HG02840 (cell line): ENCODE results near the gene ASIC2.

ENCODE experiments used
- ATAC-seq: cut with Tn5 transposase; IDR thresholded peaks from one replicate; pipeline ENCODE4 v1.9.1; 2021; ENCODE audit warnings: mild to moderate bottlenecking, moderate library complexity, moderate number of reproducible peaks; ENCODE audit not compliant: unreplicated experiment, low FRiP score

ASIC2 gene

DNA sequence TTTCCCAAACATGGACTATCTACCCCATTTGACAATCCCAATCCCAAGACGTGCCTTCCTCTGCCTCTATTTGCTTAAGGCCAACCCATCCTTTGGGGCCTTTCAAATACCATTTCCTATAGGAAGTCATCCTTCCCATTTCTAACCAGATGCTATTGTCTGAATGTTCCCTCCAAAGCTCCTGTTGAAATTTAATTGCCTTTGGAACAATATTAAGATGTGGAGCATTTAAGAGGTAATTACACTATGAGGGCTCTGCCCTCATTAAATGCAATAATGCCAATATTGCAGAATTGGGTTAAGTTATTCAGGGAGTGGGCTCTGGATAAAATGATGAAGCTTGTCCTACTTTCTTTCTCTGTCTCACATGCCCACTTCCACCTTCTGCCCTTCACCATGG lies 125.4 kb downstream of the ASIC2 start:
- no peak for ATAC-seq

DNA sequence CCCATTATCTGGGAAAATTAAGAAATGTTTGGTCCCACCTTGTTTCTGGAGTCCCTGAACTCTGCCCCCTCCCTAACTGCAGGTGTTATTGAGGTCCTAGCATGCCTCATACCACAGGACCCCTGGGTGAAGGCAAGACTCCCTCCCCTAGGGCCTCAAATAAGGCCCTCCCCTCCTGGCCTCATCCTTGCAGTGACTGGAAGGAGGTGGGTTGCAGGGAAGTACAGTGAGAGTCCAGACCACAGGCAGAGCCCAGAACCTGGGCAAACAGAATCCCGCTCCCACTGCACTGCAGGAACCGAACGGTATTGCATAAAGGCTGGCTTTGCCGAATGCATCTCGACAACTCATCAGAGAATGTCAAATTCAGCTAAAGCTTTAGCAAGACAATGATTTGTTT lies 126.6 kb downstream of the ASIC2 start:
- ATAC-seq, result no peak

DNA sequence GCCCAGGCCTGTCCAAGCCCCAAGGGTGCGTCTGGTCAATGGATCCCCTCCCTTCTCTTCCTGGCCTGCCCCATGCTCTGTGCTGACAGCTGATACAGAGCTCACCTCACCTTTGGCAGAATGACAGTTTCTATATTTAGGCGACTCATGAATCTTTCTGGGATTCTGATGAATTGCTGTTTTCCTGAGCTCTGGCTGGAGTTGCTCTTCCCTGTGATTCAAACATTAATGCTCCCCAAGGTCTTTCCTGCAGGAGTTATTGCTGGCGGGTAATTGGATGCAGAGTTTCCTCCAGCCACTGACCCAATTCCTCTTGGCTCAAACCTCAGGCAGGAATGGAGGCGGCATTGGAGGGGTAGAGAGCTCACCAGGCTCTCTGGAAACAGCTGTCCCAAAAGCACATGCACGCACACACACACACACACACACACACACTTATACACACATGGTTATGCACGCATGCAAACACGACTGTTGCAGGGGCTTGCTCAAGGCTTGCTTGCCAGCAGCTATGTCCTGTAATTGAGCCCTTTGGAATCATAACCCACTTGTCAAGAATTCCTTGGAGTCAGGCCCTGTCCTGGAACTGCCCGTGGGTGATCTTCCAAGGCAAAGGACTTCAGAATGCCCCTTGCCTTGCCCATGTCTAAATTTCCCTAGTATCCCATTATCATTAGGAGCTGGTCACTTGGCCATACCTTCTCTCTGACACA lies 128.8 kb downstream of the ASIC2 start:
- no peak for ATAC-seq

DNA sequence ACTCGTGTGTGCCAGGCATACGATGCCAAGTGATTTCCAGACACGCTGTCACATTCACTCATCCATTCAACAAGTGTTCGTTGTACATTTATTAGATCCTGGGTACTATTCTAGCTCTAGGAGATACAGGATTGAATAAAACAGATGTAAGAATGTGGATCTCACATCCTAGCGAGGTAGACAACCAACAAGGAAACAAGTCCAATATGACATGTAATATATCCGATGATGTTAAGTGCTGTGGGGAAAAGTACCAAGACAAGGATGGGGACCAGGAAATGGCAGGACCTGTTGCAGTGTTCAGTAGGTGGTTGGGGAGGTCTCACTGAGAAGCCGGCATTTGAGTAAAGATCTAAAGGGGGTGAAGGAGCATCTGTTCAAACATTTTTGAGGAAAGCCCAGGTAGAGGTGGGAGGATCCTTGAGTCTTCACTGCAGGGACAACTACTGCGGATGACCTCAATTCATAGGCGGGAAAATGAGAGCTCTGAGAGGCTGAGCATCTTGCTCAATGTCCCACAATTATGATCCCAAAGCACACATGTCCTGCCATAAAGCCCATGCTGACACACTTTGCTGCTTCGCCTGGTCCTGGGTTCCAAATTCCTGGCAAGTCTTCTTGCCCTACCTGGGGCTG lies 129.4 kb downstream of the ASIC2 start:
- no peak for ATAC-seq

DNA sequence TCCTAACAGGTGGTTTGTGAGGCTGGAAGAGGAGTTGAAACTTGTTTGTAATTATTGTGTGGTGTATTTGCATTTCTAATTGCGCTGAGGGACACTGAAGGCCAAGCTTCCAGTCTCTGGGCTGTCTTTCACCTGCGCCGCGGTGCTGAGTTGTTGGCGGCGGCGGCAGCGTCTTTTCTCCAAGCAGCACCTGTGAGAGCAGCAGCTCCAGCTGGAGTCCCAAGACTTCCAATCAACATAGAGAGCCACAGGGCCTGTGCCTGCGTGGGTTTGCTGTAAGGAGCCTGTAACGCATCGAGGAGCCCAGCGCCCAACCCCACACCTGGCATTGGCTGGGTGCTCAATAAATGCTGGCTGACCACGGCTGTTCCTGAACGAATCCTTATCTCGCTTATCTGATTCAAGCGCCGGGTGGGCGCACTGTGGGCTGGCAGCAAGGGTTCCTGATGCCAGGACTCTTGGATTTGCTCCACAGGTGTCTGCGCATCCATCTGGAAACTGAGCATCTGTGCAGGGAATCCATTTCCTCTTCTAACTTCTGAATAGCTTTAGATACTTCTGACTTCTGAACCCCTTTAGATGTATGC lies 138.1 kb downstream of the ASIC2 start:
- no peak for ATAC-seq

DNA sequence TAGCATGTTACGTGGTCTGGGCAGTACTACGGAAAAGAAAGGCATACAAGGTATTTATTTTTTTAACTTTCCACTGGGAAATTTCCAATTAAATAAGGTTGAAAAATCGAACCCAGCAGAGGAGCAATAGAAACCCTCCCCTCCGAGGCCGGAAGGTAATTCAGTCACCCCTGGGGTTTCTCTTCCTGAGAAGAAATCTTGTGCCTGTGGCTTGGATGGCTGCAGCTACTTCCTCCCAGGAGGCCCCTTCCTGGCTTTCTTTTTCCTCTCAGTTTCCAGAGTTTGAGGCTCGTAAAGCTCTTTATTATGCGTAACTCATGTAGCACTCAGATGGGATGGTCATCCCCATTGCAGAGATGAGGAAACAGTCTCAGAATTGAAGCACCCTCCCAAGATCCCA lies 140.3 kb downstream of the ASIC2 start:
- no peak for ATAC-seq

DNA sequence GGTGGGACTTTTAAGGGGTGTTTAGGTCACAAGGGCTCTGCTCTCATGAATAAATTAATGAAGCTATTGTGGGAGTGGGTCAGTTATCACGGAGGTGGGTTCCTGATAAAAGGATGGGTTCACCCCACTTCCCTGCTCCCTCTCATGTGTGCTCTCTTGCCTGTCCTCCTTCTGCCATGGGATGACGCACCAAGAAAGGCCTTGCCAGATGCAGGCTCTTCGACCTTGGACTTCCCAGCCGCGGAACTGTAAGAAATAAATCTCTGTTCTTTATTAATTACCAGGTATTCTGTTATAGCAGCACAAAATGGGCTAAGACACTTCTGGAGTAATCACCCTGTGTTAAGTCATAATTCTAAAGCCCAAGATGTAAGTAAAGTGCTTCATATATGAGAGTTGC lies 141.5 kb downstream of the ASIC2 start:
- no peak for ATAC-seq

DNA sequence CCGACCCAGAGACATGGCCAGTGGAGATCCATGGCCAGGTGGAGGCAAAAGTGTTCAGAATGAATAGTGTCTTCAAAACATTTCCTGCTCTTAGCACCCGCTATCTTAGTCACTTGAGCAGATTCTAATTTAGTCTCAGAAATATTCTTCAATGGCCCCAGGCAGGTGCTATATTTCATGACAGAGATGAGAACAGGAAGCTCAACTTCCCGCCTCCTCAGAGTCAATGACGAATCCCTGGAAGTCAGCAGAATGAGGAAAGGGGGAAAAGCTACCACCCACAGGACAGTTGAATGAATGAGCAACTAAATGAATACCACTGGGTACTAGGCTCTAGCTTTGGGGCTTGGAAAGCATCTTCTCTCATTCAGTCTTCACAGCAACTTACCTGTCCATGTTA lies 147.2 kb downstream of the ASIC2 start:
- ATAC-seq, result no peak

DNA sequence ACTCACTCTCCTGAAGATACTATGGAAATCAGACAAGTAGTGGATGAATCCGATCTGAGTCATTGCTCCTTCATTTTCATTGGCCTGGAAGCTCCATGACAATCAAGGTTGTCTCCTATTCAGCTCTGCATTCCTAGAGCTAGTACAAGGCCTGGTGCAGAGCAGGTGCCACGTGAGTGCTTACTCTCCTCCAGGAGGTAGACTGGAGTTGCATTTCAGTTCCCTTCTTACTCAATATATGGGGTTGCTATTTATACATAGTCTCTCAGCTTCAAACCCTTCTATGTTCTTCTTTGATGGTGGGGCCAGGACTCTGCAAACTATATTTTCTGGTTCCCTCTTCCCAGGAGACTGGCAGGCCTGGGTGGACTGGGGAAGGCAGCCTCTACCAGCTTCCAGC lies 148.3 kb downstream of the ASIC2 start:
- no peak for ATAC-seq

DNA sequence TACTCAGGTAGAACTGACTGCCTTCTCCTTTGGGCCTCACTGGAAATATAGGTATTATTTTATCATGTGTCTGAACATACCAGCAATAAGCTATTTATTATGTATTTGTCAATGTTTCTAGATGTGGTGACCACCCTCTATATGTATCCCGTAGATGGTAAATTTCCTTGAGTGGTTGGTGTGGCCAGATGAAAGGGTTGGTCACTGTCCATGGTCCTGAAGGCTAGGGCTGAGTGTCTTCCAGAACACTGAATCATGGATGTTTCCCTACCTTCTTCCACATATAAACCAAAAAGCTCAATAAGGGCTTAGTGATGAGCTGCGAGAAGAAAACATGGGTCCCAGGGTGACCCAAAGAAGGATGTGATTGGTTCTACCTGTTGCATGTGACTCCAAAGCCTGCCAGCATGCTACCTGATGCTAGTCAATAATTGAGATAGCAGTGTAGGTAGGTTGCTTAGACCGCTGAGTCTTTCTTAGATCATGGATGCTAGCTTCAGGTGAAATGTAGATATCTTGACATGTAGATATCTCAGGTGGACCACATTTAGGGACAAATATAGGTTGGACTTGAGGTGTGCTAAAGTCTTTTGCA lies 150.3 kb downstream of the ASIC2 start:
- no peak for ATAC-seq

DNA sequence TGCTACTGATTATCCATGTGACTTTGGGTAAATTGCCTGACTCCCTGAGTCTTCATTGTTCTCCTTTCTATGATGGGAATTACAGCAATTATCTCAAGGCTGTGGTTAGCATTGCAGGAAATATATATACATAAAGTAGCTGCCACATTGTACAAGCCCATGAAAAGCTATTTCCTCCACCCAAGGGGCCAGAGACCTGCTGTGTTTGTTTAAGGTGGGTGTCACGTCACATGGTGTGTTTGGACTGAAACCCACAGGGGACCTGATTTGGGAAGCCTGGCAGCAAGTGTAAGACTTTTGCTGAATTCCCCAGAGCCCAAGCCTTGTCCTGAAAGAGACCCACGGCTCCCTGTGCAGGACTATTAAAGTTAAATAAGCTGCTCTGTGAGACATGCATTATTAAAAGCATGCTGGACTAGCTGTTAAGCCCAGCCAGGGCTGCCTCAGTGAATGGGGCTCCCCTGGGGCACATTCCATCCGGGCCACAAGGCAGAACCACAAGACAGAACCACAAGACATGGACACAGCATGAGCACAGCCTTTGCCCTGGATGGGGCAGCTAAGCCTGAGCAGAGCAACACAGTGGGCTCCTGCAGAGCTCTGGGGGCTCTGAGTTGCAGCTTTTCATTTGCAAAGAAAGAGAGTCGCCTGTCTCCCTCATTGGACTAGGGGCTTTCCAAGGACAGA lies 152.5 kb downstream of the ASIC2 start:
- no peak for ATAC-seq

DNA sequence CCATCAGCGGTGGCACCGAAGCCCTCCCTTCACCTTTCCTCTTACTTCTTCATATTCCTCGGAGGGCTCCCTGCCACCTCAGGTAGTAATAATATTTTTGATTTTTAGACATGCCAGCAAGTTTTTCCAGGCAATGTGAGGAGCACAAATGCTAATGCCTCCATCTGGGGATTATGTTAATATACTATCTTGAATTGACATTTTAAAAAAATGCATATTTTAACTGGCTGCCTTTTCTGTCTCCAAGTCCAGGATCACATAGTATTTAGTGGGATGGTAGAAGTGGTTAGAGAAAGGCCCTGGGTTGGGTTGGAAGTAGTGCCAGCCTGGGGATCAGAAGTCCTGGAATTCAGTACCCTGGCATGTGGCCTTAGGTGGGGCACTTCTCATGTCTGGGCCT lies 154.5 kb downstream of the ASIC2 start:
- ATAC-seq, result no peak

DNA sequence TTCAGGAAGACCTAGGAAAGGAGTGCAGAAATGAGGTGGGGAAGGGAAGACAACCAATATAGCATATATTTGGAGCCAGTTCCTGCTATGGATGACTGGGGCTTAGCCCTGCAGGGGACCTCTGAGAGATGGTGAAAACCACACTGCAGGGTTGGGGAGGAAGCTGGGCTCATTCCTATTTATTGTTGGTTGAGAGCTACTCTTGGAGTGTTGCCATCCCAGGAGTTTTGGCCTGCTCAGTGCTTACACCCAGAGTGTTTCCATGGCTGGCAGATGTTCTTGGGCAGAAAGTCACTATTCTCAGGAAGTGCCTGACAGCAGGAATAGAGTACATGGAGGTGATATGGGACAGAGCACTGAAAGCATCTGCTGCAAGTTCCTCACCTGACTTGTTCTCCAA lies 155.7 kb downstream of the ASIC2 start:
- ATAC-seq, result no peak

DNA sequence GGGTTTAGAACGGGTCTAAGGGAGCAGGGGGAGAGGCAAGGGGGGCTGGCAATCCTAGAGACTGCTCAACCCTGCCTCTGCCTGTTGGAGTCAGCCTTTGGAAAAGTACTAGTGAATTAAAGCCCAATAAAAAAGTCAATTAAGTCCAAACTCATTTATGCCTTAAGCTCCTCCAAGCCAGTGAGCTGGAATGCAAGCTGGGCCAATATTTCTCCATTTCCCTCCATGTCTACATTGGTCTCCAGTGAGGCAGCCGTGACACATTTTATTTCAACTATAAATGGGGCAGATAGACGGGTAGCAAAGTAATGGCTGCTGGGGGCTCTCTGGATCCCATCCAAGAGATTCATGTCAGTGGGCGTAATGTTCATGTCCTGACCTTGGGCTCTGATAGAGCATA lies 157.4 kb downstream of the ASIC2 start:
- ATAC-seq, result no peak

DNA sequence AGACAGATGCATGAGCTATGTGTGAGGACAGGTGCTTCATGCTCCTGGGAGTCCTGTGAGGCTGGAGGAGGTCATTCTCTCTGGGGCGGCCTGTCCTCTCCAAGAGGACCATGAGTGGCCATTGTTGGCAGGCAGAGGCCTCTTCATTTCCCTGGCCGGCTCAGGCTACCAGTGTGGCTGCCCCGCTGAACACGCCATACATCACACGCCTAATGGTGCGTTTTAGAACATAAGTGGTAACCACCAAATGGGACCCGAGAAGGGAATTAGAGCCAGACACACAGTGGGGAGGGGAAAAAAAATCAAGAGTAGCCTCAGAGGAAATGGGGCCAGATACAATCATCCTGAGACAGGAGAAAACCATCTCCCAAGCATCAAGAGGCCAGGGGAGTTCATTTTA lies 161.5 kb downstream of the ASIC2 start:
- no peak for ATAC-seq

DNA sequence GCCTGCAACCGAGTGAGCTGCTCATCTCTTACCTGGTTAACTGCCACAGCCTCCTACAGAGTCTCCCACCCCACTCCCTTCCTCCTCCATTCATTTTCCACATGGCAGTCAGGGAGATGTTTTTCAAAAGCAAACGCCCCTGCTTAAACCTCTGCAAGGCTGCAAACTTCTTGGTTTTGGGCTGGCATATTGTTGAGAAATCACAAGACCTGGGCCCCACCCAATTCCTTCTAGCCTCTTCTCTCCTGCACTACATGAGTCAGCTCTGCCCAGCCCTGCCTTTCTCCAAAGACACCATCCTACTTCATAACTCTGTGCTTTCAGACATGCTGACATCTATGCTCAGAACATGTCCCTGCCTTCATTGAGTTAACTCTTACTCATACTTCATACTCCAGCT lies 165.4 kb downstream of the ASIC2 start:
- ATAC-seq, result no peak

DNA sequence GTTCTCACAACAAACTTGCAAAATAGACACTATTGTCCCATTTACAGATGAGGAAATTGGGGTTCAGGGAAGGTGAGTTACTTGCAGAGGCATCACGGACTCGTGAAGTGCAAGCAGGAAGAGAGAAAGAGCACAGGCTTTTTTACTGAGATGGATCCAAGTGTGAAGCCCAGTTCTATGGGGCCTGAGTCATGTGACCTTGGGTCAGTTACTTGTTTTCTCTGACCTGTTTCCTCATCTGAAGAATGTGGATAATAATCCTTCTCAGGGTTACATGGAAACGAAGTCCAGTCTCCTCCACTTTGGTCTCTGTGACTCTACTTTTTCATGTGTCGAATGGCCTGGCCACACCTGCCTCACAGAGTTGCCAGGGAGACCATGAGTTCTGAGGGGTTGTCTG lies 167.0 kb downstream of the ASIC2 start:
- no peak for ATAC-seq

DNA sequence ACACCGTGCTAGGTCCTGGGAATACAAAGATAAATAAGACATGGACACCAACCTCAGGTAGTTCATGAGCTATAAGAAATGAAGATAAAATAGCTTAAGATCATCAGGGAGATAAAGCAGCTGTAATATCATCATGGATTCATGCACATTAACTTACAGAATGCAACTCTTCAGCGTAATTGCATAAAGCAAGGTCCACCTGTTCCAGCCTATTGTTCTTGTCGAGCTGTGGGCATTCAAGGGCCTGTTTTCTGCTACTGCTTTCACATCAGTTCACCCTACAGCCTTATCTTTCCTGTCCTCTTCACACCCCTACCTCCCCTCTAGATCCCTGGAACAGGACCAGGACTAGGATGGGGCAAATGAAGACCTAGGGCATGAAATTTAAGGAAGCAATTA lies 167.5 kb downstream of the ASIC2 start:
- no peak for ATAC-seq

DNA sequence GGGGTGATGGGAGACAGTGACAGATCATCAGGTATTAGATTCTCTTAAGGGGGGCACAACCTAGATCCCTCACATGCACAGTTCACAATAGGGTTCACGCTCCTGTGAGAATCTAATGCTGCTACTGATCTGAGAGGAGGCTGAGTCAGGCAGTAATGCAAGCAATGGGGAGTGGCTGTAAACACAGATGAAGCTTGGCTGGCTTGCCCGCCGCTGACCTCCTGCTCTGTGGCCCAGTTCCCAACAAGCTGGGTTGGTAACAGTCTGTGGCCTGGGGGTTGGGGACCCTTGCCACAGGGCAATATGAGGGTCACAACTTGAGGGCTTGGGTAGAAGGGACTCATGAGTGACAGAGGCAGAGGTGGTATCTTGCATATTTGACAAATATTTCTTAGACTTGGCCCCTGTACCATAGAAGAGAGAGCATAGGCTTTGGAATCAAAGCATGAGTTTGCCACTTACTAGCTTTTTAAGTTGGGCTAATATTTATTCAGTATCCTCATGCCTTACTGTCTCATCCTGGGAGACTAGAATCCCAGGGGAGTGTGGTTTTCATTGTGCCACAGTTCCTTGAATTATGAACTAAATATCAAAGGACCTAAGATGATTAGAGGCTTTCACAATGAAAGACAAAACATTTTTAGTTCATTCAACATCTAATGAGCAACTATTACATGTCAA lies 168.1 kb downstream of the ASIC2 start:
- ATAC-seq, result no peak

DNA sequence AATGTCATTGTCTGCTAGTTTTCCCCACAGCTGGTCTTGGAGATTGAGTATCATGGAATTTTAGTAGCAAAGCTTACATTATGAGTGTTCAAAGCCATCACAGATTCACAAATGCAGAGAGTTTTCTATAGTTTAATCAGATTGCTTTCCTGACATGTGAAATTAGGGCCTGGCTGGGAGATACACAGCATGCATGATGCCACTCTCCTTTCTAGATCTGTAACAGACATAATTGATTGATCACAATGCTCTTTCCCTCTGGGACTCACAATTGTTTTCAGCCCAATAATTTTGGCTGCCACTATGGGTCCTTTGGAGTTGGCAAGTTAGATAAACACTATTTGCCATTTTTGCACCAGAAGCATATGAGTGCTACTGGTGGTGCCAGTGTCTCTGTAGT lies 168.9 kb downstream of the ASIC2 start:
- no peak for ATAC-seq

DNA sequence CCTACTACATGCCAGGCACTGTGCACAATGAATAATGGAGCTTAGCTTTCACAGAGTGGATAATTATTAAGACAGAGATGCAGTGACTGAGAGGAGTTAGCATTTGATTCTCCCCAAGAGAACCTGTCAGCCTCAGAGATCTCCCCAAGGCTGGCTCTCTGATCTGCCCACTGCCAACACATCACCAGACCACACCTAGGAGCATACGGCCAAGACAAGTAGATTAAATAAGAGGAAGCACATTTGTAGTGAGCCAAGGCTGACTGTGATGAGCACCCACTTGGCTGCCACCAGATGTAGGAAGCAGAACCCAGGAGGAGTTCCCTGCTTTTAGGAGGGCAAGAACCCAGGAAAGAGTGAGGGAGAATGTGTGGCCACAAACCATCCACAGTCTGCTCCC lies 171.3 kb downstream of the ASIC2 start:
- no peak for ATAC-seq
